GM19438 (cell line): ENCODE measurements around the gene MAJIN.

ENCODE experiments used
- ATAC-seq: cut with Tn5 transposase; IDR thresholded peaks from one replicate; pipeline ENCODE4 v1.9.1; 2021; ENCODE audit warnings: low read depth; ENCODE audit not compliant: unreplicated experiment

MAJIN gene

DNA sequence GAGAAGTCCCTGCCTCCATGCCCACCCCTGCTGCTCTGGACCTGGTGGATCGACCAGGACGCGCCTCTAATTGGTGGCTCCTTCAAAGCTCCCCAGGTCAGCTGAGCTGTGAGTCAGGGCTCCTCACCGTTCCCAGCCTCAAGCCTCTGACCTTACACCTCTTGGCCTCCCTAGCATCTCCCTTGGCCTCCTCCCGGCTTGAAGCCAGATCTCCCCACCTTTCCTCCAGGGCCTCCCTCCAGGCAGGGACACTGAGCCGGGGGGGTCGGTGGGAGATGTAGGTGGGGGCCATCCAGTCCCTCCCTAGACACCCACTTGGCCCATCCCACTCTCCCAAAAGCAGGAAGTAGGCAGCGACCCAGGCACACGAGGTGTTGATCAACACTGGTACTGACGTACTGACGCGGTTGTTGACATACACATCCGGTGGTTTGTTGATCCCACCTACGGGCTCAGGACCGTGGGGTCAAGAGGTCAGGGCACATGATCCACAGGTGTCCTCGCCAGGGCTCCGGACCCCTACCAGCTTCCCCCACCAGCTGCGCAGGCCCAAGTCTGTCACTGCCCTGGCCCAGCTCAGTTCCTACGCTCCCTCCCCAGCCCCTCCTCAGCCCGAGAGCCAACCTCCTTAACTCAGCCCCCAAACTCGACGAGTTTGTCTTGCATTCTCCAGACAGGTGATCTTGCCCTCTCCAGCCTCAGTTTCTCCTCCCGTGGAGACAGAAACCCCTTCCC, 55.7 kb downstream of the MAJIN start:
- no peak for ATAC-seq

DNA sequence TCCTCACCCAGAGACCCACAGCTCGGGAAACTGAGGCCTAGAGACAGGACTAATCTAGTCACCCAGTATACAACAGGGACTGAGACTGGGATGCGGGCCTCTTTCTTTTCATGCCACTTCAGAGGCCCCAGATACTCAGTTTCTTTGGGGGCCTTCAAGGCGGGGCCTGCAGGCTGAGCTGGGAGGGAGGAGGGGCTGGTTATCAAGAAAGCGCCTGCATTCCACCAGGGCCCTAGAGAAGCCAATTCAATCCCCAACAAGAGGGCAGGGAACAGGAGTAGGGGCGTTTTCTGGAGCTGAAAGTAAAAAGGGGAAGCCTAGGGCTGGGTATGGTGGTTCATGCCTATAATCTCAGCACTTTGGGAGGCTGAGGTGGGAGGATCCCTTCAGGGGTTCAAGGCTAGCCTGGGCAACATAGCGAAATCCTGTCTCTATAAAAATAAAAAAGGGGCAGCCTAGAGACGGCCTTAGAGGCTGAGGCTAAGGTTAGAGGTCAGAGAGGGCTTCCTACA, 56.5 kb downstream of the MAJIN start:
- no peak for ATAC-seq

DNA sequence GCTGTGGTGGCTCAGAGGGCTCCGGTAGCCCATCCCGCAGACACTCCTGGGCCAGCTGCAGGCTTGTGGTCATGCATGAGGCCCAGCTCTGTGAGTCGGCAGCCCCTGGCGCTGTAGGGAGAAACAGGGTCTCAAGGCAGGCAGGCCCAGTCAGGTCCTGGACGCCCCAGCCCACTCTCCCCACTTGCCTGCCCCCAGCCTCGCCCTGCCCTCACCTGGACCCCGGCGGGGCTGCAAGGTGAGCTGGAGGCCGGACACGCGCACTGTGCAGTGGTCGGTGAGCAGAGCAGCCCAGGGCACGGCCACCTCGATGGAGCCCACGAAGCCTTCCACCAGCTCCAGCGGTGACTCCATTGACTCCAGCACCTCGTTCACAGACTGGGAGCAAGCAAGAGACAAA, 57.8 kb downstream of the MAJIN start:
- no peak for ATAC-seq

DNA sequence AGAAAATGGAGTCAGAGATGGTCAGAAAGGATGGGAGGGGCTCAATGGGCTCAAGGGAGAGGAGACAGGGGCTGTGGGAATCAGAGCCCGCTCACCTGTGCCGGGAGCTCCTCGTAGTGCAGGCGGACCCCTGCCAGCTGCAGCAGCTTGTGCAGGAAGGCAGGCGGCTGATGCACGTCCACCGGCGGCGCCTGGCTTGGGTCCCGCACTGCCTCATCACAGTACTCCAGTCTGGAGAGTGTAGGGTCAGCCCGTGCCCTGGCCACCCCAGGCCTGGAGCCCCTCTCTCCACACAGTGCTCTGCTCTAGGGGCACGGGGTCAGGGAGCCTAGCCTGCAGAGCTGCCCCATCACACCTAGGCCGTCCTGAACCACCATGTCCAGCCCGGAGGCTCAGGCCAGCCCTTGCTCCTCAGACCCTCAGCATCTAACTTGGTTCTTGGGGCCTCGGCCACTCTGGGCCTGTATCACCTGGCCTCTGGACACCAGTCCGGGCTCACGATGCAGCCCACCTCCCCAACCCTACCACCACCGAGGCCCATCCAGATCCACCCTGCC, 58.7 kb downstream of the MAJIN start:
- ATAC-seq, result no peak

DNA sequence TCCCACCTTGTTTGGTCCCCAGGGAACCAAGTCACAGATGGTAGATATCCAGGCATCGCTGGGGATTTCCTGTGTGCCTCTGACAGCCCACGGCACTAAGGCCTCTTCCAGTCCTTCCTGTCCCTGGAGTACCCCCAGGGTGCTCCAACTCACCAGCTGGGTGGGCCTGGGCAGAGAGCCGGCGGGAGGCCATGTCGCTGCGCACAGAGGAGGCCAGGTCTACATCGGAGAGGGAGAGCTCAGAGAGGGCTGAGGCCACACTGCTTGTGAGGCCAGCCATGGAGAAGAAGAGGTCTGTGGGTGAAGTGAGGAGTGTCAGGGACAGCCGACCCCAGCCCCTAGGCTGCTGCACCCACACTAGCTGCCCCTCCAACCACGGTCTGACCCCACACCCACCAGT, 60.2 kb downstream of the MAJIN start:
- no peak for ATAC-seq

DNA sequence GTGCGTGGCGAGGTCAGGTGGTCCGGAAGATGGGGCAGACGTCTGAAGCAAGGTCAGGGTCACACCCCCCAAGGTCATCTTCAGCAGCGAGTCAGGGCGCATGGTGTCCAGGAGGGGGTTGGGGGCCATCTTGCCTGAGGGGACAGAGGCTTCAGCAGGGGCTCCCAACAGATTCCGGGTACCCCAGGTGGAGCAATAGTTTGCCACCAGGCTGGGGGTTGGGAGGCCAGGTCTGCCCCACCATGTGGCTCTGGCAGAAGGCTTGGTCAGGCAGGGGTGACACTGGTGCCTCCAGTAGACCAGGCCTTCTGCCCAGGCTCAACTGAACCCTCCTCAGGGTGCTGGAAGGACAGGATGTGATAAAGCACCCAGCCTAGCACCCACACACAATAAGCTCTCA, 60.8 kb downstream of the MAJIN start:
- no peak for ATAC-seq

DNA sequence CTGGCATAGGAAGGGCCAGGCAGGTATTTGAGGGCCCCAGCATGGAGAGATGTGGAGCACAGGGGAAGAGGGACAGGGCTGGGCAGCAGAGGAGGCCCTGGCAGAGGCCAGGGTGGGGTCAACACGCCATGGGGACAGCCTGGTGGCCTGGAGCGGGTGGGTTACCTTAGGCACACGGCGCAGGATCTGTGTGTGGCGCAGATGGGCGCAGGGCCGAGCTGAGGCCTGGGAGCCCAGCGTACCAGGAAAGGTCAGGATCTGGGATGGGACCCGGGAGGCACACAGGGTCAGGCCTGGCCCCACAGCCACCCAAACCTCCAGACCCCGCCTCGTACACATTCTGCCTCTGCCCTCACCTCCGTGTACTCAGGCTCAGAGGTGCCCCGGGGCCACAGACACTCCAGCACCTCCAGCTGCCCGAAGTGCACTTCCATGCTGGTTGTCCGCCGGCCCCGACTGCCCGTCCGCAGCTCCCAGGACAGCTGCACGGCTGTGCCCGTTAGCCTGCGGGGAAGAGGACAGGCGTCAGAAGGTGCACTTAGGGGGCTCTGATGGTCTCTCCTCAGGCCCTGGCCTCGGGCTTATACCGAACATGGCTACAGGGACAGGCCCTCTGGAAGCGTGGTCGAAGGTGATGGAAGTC, 61.3 kb downstream of the MAJIN start:
- no peak for ATAC-seq

DNA sequence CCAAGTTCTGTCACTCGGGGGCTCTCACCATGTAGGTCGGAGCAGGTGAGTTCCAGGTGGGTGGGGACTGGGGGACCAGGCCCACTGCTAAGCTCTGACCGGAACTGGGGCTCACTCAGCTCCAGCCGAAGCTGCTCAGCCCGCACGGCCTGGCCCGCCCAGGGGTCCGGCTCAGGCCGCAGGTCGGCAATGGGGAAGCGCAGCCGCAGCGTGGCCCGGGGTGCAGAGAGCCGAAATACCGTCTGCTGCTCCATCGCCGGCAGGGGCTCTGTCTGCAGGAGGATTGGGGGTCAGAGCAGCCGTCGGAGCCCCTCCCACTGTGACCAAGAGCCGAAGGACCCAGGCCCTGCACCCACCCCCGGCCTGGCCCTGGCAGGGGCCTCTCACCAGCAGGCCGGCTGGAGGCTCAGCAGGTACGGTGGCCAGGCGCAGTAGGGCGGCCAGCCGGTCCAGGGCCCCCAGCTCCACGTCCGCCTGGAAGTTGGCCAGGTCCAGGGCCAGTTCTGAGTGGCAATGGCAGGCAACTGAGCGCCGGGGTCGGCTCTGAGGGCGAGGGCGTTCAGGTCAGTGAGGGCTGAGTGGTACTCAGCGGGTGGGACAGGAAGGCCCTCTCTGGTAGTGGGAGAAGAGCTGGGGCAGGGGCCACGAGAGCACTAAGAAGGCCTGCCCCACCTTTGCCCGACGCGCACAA, 62.1 kb downstream of the MAJIN start:
- ATAC-seq, result no peak

DNA sequence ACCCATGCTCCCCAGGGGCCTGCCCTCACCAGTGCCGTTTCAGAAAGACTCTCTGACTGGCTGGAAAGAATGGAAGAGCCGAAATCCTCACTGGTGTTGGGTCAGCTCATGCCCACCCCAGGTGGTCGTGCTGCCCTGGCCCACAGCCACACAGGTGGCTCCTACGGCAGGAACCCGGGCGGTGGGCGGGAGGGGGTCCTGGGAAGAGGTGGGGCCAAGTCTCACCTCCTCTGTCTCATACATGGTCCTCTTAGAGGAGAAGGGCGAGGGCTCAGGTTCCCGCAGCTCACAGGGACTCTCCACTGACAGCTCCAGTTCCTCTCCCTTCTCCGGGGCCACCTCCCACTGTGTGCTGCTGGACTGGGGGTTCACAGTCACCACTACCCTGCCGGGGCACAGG, 63.1 kb downstream of the MAJIN start:
- no peak for ATAC-seq

DNA sequence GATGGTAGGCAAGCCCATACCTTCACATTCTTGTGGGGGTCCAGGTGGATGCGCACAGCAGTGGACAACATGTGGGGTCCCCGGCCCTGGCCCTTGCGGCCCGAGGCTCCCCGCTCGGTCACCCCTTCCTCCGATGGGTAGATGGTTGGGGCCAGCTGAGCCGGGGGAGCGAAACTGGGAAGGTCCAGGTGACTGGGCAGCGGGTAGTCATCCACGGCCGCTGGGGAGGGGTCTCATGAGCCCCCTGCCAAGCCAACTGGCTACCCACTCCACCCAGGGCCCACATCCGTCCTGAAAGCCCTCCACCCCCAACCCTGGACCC, 65.6 kb downstream of the MAJIN start:
- ATAC-seq, result no peak

DNA sequence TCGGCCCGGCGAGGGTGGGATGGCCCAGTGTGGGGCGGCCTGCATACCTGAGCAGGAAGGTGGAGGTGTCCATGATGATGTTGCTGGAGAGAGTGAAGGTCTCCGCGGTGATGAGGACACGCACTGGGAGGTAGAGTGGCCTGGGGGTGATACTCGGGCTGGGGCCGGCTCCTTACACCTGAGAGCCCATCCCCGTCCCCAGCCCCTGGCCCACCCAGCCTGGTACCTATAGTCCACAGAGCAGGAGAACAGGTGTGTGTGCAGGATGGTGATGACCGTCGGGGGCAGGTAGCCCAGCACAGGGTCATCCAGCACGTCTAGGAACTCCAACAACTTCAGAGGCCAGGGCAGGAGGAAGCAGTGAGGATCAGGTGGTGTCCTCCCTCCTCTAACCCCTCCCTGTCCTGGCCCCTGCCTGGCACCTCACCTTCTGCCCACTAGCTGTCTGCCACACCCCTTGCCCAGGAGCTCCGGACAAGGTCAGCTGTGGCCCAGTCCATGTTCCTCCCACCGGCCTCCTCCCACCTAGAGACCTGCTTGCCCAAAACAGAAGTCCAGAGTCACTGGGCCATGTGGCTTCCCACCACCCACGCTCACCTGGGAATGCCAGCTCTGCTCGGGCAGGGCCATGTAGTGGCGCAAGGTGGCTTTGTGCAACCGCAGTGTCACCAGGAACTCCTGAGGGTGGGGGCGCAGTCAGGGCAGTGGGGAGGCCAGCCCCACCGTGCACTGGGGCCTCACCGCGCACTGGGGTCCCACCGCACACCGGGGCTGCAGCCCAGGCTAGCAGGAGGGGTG, 66.2 kb downstream of the MAJIN start:
- ATAC-seq, result no peak

DNA sequence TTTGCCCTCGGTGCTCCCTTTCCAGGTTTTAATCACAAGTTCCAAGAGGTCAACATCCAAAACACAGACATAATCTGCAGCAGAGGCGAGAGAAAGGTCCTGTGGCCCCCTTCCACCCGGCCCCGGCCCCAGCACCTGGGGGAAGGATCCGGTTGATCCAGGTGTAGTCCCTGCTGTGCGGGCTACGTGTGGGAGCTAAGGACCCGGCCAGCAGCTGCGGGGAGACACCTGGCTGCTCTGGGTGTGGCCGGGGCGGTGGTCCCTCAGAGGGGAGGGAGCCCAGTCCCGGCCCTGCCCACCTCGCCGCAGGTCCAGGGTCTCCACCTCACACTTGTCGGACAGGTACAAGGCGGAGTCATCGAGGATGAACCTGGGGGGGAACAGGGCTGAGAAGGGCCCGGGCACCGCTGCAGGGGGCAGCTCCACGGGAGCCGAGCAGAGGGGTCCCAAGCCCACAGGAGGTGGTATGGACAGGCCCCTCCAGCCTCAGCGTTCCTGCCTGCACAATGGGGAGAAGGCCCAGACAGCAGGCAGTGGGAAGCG, 68.5 kb downstream of the MAJIN start:
- ATAC-seq, result no peak

DNA sequence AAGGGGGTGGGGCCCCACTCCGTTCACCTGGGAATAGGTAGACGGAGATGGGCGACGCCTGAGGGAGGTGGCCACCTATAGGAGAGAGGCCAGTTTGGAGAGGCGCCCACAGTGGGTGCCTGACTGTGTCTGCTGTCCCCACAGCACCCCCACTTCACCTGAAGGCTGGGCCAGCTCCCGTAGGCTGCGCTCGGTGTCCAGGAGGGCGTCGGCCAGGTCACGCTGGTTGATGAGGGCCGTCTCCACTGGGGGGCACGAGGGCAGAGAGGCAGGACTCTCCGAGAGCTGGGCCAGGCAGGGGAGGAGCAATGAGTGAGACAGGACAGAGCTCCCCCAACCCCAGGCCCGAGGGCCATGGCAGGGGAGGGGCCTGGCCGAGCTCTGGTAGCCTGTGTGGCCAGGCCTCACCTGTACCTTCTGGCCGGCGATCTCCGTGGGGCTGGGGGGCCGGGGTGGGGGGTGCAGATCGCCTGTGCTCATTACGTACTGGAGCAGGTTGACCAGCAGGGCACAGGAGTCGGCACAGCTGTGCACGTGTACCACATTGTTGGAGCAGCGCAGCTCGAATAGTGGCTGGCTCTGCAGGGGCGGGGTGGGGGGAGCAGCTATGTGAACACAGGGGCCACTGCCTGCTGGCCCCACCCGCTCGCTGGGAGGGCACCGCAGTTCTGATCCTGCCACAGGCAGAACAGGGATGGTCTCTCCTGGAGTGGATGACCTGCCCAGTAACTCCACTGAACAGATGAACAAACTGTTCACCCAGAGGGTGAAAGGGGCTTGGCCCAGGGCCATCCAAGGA, 69.6 kb downstream of the MAJIN start:
- ATAC-seq, result no peak

DNA sequence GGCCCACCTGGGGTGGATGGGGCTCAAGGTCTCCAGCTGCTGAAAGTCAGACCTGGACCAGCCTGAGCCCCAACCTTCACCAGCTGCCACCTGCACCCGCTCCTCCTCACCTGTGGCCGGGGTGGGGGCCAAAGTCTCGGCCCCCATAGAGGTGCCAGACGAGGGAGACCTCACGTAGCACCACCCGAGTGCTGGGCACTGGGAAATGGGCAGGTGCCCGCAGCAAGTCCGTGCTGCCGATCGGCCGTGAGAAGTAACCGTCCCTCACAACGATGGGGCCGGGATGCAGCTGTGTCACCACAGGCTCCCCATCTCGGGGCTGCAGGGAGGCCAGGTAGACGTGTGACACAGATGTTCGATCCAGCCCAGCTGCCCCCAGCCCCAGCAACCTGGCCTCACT, 71.1 kb downstream of the MAJIN start:
- no peak for ATAC-seq

DNA sequence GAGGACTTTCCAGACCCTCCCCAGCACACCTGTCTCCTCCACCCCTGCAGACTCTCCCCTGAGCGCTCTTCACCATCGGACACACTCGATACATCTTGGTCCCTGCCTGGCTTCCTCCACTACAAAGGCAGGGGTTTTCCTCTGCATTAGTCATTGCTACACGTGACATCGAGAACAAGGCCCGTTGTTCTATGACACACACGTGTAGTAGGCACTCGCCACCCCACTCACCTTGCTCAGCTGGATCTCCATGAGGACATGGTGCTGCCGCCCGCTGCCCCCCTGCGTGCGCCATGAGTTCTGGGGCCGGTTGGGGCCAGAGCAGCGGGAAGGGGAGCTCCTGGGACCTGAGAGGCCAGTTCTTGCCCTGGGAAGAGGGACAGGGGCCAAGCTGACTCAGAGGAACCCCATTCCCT, 71.6 kb downstream of the MAJIN start:
- no peak for ATAC-seq

DNA sequence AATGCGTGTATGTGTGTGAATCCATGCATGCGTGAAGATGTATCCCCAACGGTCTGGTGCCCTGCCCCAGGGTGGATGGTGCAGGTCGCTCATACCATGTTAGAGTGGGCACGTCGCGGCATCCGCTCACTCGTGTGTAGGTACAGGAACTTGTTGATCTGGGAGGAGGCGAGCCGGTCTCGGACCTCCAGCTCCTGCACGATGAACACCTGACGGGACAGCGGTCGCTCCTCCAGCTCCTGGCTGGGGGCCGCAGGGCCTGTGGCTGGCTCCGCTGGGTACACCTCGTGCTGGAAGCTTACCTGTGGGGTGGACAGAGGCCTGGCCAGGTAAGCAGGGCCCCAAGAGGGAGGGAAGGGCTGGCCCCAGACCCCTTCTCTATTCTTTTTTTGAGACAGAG, 73.4 kb downstream of the MAJIN start:
- no peak for ATAC-seq

DNA sequence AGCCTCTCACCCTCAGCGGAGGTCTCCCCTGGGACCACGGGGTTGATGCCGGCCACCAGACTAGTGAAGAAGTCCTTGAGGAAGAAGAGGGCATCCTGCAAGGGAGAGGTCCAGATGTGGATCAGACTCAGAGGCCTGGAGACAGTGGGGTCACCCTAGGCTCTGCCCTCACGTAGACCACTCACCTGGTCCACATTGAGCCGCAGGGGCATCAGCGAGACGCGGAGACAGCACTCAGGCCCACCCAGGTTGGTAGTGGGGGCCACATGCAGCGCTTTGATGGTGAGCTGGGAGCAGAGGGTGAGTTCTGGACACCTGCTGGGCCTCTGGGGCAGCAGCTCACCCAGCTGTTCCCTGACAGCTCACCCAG, 73.8 kb downstream of the MAJIN start:
- no peak for ATAC-seq

DNA sequence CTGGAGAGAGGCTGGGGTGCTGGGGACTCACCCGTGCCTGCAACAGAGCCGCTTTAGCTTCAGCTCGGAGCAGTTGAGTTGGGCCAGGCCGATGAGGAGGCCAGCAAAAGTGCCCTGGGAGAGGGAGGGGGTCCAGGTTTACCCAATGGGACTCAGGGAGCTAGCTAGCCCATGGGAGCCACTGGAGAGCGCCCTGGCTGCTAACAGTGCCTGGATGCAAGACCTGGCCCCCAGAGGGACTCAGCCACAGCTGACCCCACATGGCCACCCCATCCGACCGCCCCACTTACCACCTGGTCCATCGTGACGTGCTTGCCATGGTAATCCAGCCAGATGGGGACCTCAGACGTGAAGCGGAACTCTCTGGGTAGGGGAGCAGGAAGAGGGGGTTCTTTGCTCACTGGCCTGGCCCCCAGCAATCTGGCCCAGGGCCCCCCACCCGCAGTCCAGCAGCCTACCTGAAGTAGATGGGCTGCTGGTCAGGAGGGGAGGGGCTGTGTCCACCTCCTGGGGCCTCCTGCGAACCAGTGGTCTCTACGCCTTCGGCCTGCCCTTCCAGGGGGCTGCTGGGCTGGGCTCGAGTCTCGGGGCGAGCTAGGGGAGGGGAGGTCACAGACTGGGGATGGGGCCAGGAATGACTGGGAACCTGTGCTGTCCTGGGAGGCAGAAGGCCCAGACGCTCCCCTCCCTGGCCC, 74.4 kb downstream of the MAJIN start:
- no peak for ATAC-seq

DNA sequence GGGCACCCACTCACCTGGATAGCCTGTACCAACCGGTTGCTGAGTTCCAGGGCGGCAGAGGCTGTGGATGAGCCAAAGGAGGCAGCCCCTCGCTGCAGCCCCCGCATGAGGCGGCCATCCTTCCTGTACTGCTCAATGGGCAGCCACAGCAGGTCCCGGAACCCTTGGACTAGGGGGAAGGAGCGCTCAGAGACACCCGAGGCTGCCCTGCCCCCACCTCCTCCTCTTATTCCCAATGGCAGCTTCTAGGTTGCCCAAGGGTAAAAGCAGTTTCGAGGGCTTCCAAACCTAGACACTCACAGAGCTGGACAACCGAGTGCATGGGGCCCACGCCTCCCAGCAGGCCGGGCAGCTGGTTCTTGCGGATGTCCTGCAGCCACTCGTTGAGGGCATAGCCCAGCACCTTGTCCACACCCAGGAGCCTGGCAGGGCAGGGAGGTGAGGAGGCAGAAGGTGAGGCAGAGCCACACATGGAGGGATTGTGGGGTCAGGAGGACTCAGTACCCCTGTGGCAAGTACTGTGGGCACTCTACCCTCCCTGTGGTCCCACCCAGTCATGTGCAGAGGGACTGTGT, 75.4 kb downstream of the MAJIN start:
- ATAC-seq, result no peak
